ENCODE data around the gene RAET1L. TPM values are rescaled to one million over a fixed set of nuclear protein-coding genes. Genes with fewer than 3 reads are reported as not detected.
A peak's percentile ranks its signal among the peaks of the same experiment; 100 is the strongest.

The RAET1L gene
- total RNA-seq, 4 donors from 2014 or later = 1.2 to 7.1 (median 3.6) TPM

GRCh38 chr6:149984773-149985172 lies 40.6 kb downstream of the RAET1L start:
- intact Hi-C loops (cut with DNase I; ENCODE audit: low total_unique reads) = no loop called here
- peak in 1 of 2 donors; percentile 62 for DNase-seq (ENCODE audit: low spot score in 2 of 2)
- TF ChIP-seq POLR2A (IDR thresholded peaks at IDR 0.05) = no peak
- no peak for TF ChIP-seq CTCF (IDR thresholded peaks at IDR 0.05)

GRCh38 chr6:149983145-149983544 lies 42.2 kb downstream of the RAET1L start:
- peak in 1 of 2 donors; percentile 34 for DNase-seq (ENCODE audit: low spot score in 2 of 2)
- intact Hi-C loops (cut with DNase I; ENCODE audit: low total_unique reads) = no loop called here
- 29% methylated on average over 9 of the region's 9 CpGs for WGBS, 2 donors
- H3K4me3 ChIP-seq (ENCODE audit: low read depth, poor library complexity, severe bottlenecking) = no peak overlapping the region
- TF ChIP-seq POLR2A (IDR thresholded peaks at IDR 0.05) = no peak
- TF ChIP-seq CTCF (IDR thresholded peaks at IDR 0.05) = no peak

More at GRCh38 chr6:149984773-149985172, 40.6 kb downstream of the RAET1L start:
- no peak overlapping the region for H3K4me3 ChIP-seq (ENCODE audit: low read depth, poor library complexity, severe bottlenecking)
- 48 to 73% methylated on average over 5 of the region's 5 CpGs for WGBS, 2 donors

- no peak overlapping the region for H3K4me3 ChIP-seq (ENCODE audit: low read depth, poor library complexity, severe bottlenecking)
- TF ChIP-seq CTCF (IDR thresholded peaks at IDR 0.05) (no peak), POLR2A (IDR thresholded peaks at IDR 0.05) (no peak)
- 61 to 82% methylated on average over 6 of the region's 6 CpGs for WGBS, 2 donors
- intact Hi-C loops (cut with DNase I; ENCODE audit: low total_unique reads) = no loop called here
- peak in 1 of 2 donors; percentile 82 for DNase-seq (ENCODE audit: low spot score in 2 of 2)
Measured at GRCh38 chr6:149979293-149979692, 46.0 kb downstream of the RAET1L start.

- no peak for TF ChIP-seq CTCF (IDR thresholded peaks at IDR 0.05)
- no peak for TF ChIP-seq POLR2A (IDR thresholded peaks at IDR 0.05)
- H3K4me3 ChIP-seq (ENCODE audit: low read depth, poor library complexity, severe bottlenecking) = no peak overlapping the region
- intact Hi-C loops (cut with DNase I; ENCODE audit: low total_unique reads) = no loop called here
- peak in 1 of 2 donors; percentile 10 for DNase-seq (ENCODE audit: low spot score in 2 of 2)
Measured at GRCh38 chr6:149978610-149979009, 46.7 kb downstream of the RAET1L start.

- intact Hi-C loops (cut with DNase I; ENCODE audit: low total_unique reads) = no loop called here
- DNase-seq (ENCODE audit: low spot score in 2 of 2) = peak in 1 of 2 donors; percentile 40
- no peak overlapping the region for H3K4me3 ChIP-seq (ENCODE audit: low read depth, poor library complexity, severe bottlenecking)
- TF ChIP-seq POLR2A (IDR thresholded peaks at IDR 0.05) (no peak), CTCF (IDR thresholded peaks at IDR 0.05) (no peak)
- WGBS, 2 donors = 71 to 86% methylated on average over 4 of the region's 4 CpGs
Measured at GRCh38 chr6:149977221-149977620, 48.1 kb downstream of the RAET1L start.

GRCh38 chr6:149975400-149975799 lies 49.9 kb downstream of the RAET1L start:
- no peak for TF ChIP-seq CTCF (IDR thresholded peaks at IDR 0.05)
- no peak for TF ChIP-seq POLR2A (IDR thresholded peaks at IDR 0.05)
- no peak overlapping the region for H3K4me3 ChIP-seq (ENCODE audit: low read depth, poor library complexity, severe bottlenecking)
- no peak for DNase-seq (ENCODE audit: low spot score in 2 of 2)
- intact Hi-C loops (cut with DNase I; ENCODE audit: low total_unique reads) = no loop called here

Measured in lower leg skin (tissue), 4 donors.